Spinal cord (tissue), 10 donors: ENCODE measurements around the gene SAP30BP. TPM values are rescaled to one million over a fixed set of nuclear protein-coding genes. Genes with fewer than 3 reads are reported as not detected.

ENCODE experiments used
- DNase-seq, 6 donors: peaks; one replicate each; pipeline versions ENCODE4 v3.0.0 to v3.0.0-alpha.2; 2013 to 2015; ENCODE audit warnings: low spot score in 6 of 6, low read depth in 4 of 6
- H3K27ac ChIP-seq: one replicate; pipeline ENCODE4 v1.5.1; 2013; ENCODE audit warnings: low read depth, low read length, control low read depth
- H3K27me3 ChIP-seq: one replicate; pipeline ENCODE4 v1.6.1; 2013; ENCODE audit warnings: low read length; ENCODE audit not compliant: control insufficient read depth, insufficient read depth
- H3K36me3 ChIP-seq: one replicate; pipeline ENCODE4 v1.6.1; 2013; ENCODE audit warnings: low read length; ENCODE audit not compliant: control insufficient read depth, insufficient read depth
- H3K4me1 ChIP-seq: one replicate; pipeline ENCODE4 v1.6.1; 2013; ENCODE audit warnings: low read length; ENCODE audit not compliant: control insufficient read depth, insufficient read depth
- H3K4me3 ChIP-seq: one replicate; pipeline ENCODE4 v1.5.1; 2013; ENCODE audit warnings: low read depth, low read length, control low read depth
- H3K9me3 ChIP-seq: one replicate; pipeline ENCODE4 v1.6.1; 2013; ENCODE audit warnings: low read length; ENCODE audit not compliant: control insufficient read depth, insufficient read depth
- WGBS: methylation state at CpG from one replicate; pipeline ENCODE4 v1.1.5; 2013; ENCODE audit warnings: missing lambda C conversion rate; ENCODE audit not compliant: insufficient coverage; 5-methylcytosine and 5-hydroxymethylcytosine counted together
- polyA plus RNA-seq, 2 donors: library from polyadenylated mRNA; unstranded; fragments of 120-200 nt; gene quantifications; one replicate each; pipeline ENCODE4 v1.2.1, GENCODE V29; 2013; ENCODE audit not compliant: insufficient read length in 2 of 2
- total RNA-seq, 2 donors: library from RNA; depleted of rRNA in 1 of 2; stranded (reverse); fragments of 120-200 nt in 1 of 2; fragments of >200 nt in 1 of 2; gene quantifications; one replicate each; pipeline versions ENCODE4 v1.2.3 to v1.2.4, GENCODE V29; 2013 to 2014
- donor health status: healthy.

Gene SAP30BP
- total and polyA plus RNA-seq, 4 donors: 44.3 to 123 (median 105) TPM

DNA sequence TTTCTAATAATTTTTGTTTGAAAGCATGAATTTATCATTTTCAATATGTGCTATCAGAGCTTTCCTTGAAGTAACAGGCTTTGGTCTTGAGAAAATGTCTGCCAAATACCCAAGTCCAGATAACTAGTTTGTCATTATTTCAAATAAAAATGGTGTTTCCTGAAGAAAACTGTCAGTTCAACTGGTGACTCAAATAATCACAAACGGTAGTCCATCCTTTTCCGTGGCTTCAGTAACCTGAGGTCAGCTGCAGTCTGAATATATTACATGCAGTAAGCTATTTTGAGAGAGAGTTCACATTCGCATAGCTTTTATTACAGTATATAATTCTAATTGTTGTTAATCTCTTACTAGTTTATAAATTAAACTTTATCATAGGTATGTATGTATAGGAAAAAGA, 9.3 kb downstream of the SAP30BP start:
- DNase-seq: no peak
- no peak overlapping the region for H3K27ac ChIP-seq
- H3K9me3 ChIP-seq: no peaks in the 10 kb centered on the region
- no CpG with 5 or more reads among the region's 3 CpGs for WGBS
- no peak overlapping the region for H3K4me3 ChIP-seq
- peaks cover 43% of the 10 kb centered on the region for H3K36me3 ChIP-seq
- H3K4me1 ChIP-seq: peaks cover 17% of the 10 kb centered on the region
- H3K27me3 ChIP-seq: no peaks in the 10 kb centered on the region

DNA sequence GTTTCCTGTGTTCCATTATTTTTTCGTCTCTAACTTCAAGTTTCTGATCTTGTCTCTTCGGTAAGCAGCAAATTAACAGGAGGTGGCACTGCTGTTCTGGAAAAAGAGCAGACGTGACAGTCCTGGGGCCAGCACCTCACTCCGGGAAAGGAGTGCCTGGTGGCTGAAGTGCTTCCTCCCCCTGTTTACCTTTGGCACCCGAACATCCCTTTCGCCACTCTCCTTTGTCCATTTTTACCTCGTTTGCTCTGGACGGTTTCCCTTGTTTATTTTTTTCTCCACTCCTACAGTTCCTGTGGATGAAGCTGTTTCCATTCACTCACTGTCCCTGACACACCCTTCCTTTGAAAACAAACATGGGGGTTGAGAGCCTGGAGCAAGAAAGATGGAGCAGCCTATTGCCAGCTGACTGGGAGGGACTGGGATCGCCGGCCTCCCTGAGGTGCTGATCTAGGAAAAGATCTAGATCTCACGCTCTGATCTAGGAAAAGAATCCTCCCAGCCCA, 12.6 kb downstream of the SAP30BP start:
- no peaks in the 10 kb centered on the region for H3K9me3 ChIP-seq
- H3K4me1 ChIP-seq: peaks cover 19% of the 10 kb centered on the region
- H3K4me3 ChIP-seq: no peak overlapping the region
- peaks cover 26% of the 10 kb centered on the region for H3K36me3 ChIP-seq
- peak in 1 of 6 donors; percentile 66 for DNase-seq
- H3K27me3 ChIP-seq: no peaks in the 10 kb centered on the region
- H3K27ac ChIP-seq: peak overlapping the region; percentile 75
- 57% methylated on average over 9 of the region's 11 CpGs for WGBS

GRCh38 chr17:75680431-75680830, 13.3 kb downstream of the SAP30BP start:
- DNase-seq: no peak
- no peaks in the 10 kb centered on the region for H3K9me3 ChIP-seq
- peak overlapping the region; percentile 75 for H3K27ac ChIP-seq
- H3K27me3 ChIP-seq: no peaks in the 10 kb centered on the region
- H3K36me3 ChIP-seq: peaks cover 29% of the 10 kb centered on the region
- H3K4me3 ChIP-seq: no peak overlapping the region
- 84% methylated on average over 6 of the region's 10 CpGs for WGBS
- peaks cover 20% of the 10 kb centered on the region for H3K4me1 ChIP-seq

DNA sequence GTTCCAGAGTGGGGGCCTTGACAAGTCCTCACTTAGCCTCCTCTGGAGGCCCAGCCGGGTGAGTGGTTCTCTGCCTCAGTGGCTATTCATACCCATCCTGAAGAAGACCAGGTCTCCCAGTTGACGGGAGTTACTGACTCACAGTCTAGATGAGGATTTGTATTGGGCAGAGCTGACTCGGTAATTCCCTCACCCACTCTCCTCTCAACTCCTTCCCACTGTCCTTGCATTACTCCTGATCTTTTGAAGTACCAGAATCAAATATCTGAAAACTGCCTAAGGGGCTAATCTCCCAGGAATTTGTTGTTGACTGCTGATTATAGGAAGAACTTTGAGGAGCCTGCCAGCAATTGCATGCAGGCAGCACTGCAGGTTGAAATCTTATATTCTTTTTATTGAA, 14.2 kb downstream of the SAP30BP start:
- Histone ChIP-seq H3K36me3 (peaks cover 29% of the 10 kb centered on the region), H3K4me1 (peaks cover 24% of the 10 kb centered on the region), H3K27me3 (no peaks in the 10 kb centered on the region), H3K9me3 (no peaks in the 10 kb centered on the region), H3K4me3 (no peak overlapping the region), H3K27ac (peak overlapping the region; percentile 25)
- DNase-seq: no peak
- no CpG with 5 or more reads among the region's 3 CpGs for WGBS

GRCh38 chr17:75683583-75683982, 16.4 kb downstream of the SAP30BP start:
- Histone ChIP-seq H3K27ac (no peak overlapping the region), H3K9me3 (no peaks in the 10 kb centered on the region), H3K36me3 (peaks cover 32% of the 10 kb centered on the region), H3K4me1 (peaks cover 45% of the 10 kb centered on the region), H3K4me3 (no peak overlapping the region), H3K27me3 (no peaks in the 10 kb centered on the region)
- WGBS: 100% methylated on average over 3 of the region's 4 CpGs
- DNase-seq: no peak

GRCh38 chr17:75684249-75684648, 17.1 kb downstream of the SAP30BP start:
- Histone ChIP-seq H3K36me3 (peaks cover 29% of the 10 kb centered on the region), H3K9me3 (no peaks in the 10 kb centered on the region), H3K4me1 (peaks cover 51% of the 10 kb centered on the region), H3K4me3 (no peak overlapping the region), H3K27me3 (no peaks in the 10 kb centered on the region), H3K27ac (peak overlapping the region; percentile 84)
- DNase-seq: no peak
- WGBS: 100% methylated on average over 4 of the region's 5 CpGs

DNA sequence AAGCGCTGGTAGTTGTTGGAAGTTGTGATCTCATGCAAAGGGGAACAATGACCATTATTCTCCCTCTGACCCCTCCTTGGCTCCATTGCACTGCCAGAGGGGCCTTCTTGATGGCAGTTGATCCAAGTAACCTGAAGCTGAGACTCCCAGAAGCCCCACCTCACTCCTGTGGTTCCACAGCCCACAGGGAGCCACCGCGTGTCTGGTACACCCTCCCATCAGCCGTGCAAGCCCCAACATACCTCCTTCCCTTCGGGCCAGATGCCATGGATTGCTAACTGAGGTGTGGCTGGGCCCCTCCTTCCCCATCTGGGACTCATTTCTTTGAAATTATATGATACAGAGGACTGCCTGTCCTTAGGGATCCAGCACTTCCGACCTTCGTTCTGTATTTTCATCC, 17.8 kb downstream of the SAP30BP start:
- H3K27me3 ChIP-seq: no peaks in the 10 kb centered on the region
- H3K27ac ChIP-seq: peak overlapping the region; percentile 84
- peak in 1 of 6 donors; percentile 46 for DNase-seq
- peaks cover 48% of the 10 kb centered on the region for H3K4me1 ChIP-seq
- no peak overlapping the region for H3K4me3 ChIP-seq
- WGBS: 100% methylated on average over 1 of the region's 7 CpGs
- H3K9me3 ChIP-seq: no peaks in the 10 kb centered on the region
- peaks cover 23% of the 10 kb centered on the region for H3K36me3 ChIP-seq

DNA sequence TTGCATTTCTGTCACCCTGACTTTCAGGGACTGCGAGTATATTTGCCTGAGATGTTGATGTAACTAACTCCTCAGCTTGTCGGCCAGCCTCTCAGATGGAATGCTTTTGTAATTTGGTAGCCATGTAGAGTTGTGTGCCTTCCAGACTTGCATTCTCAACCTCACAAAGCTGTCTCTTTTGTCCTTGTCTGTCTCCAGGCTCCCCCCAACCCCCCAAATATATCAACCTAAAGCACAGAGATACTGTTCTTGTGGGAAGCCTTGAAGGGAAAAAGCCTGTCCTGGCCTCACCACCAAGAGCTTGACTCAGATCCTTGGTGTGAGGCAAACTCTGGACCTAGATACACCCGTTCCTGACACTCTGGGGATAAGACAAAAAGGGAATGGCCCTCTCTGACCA, 18.4 kb downstream of the SAP30BP start:
- H3K4me1 ChIP-seq: peaks cover 47% of the 10 kb centered on the region
- no peak for DNase-seq
- peaks cover 18% of the 10 kb centered on the region for H3K36me3 ChIP-seq
- no peaks in the 10 kb centered on the region for H3K27me3 ChIP-seq
- H3K27ac ChIP-seq: peak overlapping the region; percentile 84
- WGBS: 80% methylated on average over 2 of the region's 3 CpGs
- no peak overlapping the region for H3K4me3 ChIP-seq
- H3K9me3 ChIP-seq: no peaks in the 10 kb centered on the region

DNA sequence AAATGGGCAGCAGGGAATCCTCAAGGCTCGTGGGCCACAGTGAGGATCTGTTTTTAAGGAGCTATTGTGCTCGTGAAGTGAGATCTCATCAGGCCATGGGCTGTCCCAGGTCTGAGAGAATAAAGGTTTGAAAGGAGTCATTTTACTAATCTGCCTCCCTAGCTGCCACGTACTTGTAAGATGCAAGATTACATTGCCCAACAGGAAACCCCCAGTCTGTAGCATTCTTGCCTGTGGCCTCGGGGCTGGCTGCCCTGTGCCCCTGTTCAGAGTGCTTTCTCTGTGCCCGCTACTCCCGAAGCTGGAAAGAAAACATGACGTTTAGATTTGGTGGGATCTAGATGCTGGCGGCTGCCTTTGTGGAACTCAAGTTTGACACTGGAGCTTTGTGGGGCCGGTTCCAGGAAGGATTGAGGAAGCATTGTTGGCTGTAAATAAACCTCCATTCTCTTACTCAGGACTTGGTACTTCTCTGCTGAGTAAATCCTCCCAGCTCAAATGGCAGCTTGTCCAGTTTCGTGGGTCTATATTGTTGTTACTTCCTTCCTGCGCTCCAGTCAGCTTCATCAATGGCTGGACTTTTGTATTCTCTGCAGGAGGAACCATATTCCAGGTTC, 21.2 kb downstream of the SAP30BP start:
- Histone ChIP-seq H3K4me1 (peaks cover 75% of the 10 kb centered on the region), H3K36me3 (peaks cover 23% of the 10 kb centered on the region), H3K9me3 (no peaks in the 10 kb centered on the region), H3K27me3 (no peaks in the 10 kb centered on the region), H3K27ac (peak overlapping the region; percentile 99), H3K4me3 (no peak overlapping the region)
- DNase-seq: peak in 2 of 6 donors; percentile 43 to 61
- WGBS: 39% methylated on average over 9 of the region's 11 CpGs

- no peak for DNase-seq
- Histone ChIP-seq H3K4me3 (no peak overlapping the region), H3K4me1 (peaks cover 86% of the 10 kb centered on the region), H3K9me3 (no peaks in the 10 kb centered on the region), H3K27me3 (no peaks in the 10 kb centered on the region), H3K36me3 (peaks cover 34% of the 10 kb centered on the region), H3K27ac (peak overlapping the region; percentile 99)
- WGBS: 50% methylated on average over 1 of the region's 6 CpGs
Observed at GRCh38 chr17:75689441-75689873, 22.3 kb downstream of the SAP30BP start.
